AG04449 (cell line): ENCODE data around the gene LILRA5.
"Not testable (repeated sequence)": the region's sequence is repeated elsewhere in the genome, so short reads cannot be mapped to it uniquely, and the experiment has no call there.

ENCODE experiments used
- CTCF ChIA-PET: fragments of 350-600 bp; formaldehyde crosslinking; extraction: SDS; loops from one replicate; lab custom pipeline; 2021; ENCODE audit warnings: antibody characterized with exemption; lab: Yijun Ruan, JAX
- POLR2A ChIA-PET: fragments of 400-600, 350-600 bp; formaldehyde crosslinking; extraction: SDS; loops from one replicate; lab custom pipeline; 2020; ENCODE audit warnings: antibody characterized with exemption, inconsistent platforms; lab: Yijun Ruan, JAX
- DNase-seq: peaks from one replicate; pipeline ENCODE4 v3.0.0-alpha.2; 2010; ENCODE audit warnings: low read depth, low spot score
- H3K4me3 ChIP-seq: 2 replicates; pipeline ENCODE4 v1.5.1; 2011; ENCODE audit warnings: low read depth, mild to moderate bottlenecking, control low read depth, low read length
- TF ChIP-seq, protein P1 (sequence below): IDR thresholded peaks from one replicate; pipeline ENCODE4 v1.5.1; 2011; ENCODE audit warnings: mild to moderate bottlenecking, moderate library complexity, low read length, control low read depth, inconsistent platforms; ENCODE audit not compliant: insufficient read depth; ENCODE audit errors: missing control alignments

LILRA5 gene

DNA sequence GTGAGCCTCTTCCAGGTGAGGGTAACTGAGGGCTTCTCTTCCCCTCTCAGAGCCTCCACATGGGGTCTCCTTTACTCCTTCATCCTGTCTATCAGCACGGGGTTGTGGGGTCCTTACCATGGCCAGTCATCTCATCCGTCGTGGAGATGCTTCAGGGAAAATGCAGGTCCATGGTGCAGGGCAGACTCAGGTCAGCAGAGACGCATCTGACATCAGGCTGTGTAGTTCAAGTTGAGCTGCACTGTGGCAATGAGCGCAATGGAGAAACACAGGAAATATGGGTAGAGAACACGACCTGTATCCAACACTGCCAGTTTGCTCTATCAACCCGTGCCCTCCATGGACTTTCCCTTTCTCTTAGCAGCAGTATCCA is 13.9 kb downstream of the LILRA5 start:
- POLR2A ChIA-PET: no interaction called here
- CTCF ChIA-PET: no interaction called here
- TF ChIP-seq, protein P1, sequence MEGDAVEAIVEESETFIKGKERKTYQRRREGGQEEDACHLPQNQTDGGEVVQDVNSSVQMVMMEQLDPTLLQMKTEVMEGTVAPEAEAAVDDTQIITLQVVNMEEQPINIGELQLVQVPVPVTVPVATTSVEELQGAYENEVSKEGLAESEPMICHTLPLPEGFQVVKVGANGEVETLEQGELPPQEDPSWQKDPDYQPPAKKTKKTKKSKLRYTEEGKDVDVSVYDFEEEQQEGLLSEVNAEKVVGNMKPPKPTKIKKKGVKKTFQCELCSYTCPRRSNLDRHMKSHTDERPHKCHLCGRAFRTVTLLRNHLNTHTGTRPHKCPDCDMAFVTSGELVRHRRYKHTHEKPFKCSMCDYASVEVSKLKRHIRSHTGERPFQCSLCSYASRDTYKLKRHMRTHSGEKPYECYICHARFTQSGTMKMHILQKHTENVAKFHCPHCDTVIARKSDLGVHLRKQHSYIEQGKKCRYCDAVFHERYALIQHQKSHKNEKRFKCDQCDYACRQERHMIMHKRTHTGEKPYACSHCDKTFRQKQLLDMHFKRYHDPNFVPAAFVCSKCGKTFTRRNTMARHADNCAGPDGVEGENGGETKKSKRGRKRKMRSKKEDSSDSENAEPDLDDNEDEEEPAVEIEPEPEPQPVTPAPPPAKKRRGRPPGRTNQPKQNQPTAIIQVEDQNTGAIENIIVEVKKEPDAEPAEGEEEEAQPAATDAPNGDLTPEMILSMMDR: no peak
- DNase-seq: no peak
- no peak overlapping the region for H3K4me3 ChIP-seq

DNA sequence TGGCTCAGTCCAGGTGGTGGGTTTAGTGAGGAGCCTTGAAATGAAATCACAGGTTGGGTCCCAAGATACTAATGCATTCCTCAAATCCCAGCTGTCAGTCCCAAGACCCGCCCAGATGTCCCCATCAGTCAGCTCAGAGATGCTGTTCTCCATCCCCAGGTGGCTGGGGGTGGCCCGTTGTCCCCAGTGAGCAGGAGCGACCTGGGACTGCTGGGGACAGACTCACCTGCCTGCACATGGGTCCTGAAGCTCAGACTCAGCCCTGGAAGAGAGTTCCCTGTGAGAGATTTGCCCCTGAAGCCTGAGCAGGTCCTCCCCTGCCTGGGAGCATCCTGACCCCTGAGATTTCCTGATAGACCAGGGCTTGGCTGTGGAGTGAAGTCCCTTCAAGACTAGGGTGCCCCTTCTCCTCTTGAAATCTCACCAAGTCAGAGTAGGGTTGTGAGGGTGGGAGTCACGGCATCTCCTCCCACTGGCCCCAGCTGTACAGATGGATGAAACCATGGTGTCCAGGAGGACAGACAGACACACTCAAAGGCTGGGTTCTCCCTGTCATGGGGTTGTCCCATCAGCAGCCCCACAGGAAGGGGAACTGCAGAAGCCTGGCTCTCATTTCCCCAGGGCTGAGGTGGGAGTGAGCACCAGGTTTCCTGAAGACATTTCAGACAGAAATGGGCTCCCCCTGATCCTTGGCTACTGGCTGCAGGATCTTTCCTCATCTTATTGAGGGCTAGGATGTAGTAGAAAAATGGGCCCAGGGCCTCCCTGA is 14.4 kb downstream of the LILRA5 start:
- TF ChIP-seq, protein P1: no peak
- CTCF ChIA-PET: no interaction called here
- no peak overlapping the region for H3K4me3 ChIP-seq
- no peak for DNase-seq
- POLR2A ChIA-PET: no interaction called here

DNA sequence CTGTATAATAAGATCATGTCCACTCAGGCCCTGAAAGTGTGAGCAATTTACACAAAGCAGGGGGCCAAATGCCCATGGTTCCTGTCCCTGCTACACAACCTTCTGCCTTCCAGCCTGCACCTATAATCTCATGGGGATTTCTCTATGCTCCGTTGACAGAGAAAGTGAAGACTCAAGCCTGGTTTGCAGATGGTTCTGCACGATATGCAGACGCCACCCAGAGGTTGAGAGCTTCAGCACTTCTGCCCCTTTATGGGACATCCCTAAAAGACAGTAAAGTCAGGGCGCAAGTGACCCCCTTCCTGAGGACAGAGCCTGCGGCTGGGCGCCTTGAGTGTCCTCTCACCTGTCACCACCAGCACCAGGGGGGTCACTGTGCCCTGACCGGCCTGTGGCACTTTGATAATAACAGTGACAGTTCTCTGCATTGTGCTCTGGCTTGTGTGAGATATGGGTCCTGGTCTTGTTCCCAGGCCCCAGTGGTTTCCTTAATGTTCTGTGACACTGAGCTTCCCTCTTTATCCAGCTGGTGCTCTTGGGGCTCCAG is 15.1 kb downstream of the LILRA5 start:
- DNase-seq: no peak
- CTCF ChIA-PET: no interaction called here
- POLR2A ChIA-PET: no interaction called here
- no peak overlapping the region for H3K4me3 ChIP-seq
- TF ChIP-seq, protein P1: peak; percentile 9

DNA sequence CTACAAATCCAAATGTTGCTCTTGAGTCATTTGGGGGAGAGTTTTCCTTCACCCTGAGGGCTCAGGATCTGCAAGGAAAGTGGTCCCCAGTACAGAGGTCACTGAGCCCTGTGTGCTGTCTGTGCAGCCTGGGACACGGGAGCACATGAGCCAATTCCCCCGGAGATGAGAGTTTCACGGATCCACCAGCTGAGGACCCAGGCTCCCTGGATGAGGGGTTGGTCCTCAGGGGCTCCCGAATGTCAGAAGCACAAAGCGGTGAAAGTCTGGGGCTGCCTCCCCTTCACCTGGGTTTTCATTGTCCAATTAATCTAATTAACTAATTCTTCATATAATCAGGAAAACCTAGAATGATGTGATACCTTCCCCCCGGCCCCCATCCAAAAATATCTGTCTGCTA is 18.4 kb downstream of the LILRA5 start:
- TF ChIP-seq, protein P1: no peak
- DNase-seq: no peak
- ChIA-PET POLR2A (no interaction called here), CTCF (no interaction called here)
- no peak overlapping the region for H3K4me3 ChIP-seq

DNA sequence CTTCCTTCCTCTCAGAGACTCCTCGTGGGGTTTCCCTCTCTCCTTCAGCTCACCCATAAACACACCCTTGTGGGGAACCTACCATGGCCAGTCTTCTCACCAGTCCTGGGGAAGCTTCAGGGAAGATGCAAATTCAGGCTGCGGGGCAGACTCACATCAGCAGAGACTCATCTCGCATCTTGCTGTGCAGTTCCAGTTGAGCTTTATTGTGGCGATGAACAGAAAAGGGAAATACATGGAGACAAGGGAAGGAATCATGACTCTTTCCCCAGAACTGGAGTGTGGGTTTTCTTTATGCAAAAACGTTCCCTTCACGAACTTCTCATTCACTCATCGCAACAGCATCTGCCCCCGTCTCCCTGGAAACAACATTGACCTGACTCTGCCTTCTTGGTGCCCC is 23.8 kb downstream of the LILRA5 start:
- POLR2A ChIA-PET, DNase-seq, H3K4me3 ChIP-seq, CTCF ChIA-PET: not testable (repeated sequence)

DNA sequence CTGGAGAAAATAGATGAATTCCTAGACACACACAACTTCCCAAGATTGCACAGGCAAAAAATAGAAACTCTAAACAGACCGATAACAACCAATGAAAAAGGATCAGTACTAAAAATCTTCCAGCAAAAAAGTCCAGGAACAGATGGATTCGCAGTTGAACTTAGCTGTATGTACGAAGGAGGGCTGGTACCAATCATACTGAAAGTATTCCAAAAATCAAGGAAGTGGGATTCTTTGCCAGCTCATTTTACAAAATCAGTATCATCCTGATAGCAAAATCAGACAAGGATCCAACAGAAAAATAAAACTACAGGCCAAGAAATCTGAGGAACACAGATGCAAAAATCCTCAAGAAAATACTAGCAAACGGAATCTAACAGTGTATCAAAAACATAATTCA is 25.5 kb downstream of the LILRA5 start:
- TF ChIP-seq, protein P1: no peak
- ChIA-PET CTCF (interaction anchor here (1.9 kb wide), 1 partner anchor 21 kb away, joined by 5 read pairs; no protein-coding TSS in a partner anchor), POLR2A (no interaction called here)
- H3K4me3 ChIP-seq: no peak overlapping the region
- DNase-seq: peak; percentile 47

DNA sequence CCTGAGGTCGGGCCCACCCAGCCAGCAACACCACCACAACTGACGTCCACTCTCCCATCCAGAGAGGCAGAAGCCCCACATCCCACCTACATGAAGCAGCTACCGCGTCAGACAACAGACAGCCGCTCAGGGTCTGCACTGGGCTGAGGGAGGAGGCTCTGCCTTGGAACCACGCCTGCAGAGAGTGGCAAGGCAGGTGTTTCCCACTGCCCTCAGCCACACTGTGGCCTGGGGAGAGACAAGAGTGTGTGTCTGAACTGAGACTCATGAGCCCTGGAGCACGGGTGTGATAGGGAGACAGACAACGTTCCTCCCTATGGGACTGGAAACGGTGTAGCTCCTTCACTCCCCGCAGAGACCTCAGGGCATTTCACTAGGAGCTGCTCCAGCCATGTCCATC is 26.7 kb downstream of the LILRA5 start:
- POLR2A ChIA-PET, DNase-seq, CTCF ChIA-PET, H3K4me3 ChIP-seq: not testable (repeated sequence)

DNA sequence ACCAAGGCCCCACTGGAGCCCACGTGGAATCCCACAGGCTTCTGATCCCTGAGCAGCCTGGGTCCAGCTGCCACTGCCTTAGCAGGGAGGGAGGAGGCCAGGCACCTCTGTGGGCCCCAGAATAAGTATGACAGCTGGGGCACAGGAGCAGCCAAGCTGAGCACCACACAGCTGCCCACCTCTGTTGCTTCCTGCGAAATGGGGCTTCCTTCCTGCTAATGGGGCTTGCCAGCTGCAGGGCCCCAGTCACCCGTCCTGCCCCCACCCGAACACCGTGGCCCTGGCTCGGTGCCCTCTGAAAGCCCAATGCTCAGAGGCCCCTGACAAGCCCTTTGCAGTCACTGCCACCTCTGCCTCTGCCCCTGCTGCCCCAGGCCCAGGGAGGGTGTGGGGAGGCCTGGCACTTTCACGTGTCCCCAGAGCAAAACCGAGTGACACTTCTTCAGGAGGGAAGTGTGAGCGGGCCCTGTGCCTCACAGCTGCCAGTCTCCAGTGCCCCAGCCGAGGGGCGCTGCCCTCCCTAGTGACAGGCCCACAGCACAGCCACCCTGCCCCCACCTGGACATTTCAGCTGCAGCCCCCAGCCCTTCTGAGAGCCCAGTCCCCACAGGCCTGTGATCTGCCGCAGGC is 27.4 kb downstream of the LILRA5 start:
- H3K4me3 ChIP-seq, DNase-seq, CTCF ChIA-PET, POLR2A ChIA-PET: not testable (repeated sequence)
